Neural cell (in vitro differentiated cells): ENCODE results near the gene DCX. TPM values are rescaled to one million over a fixed set of nuclear protein-coding genes. Genes with fewer than 3 reads are reported as not detected.

Experiments used
- H2AFZ ChIP-seq: fragments of 200-600, 300-800 bp; sonication (generic), shearing (Covaris generic); 2 replicates; pipeline ENCODE4 v1.6.0; 2014; ENCODE audit warnings: low read depth, mild to moderate bottlenecking, antibody characterized with exemption, low read length, moderate library complexity
- H3F3A ChIP-seq: fragments of 200-600 bp; shearing (Covaris generic); 2 replicates; pipeline ENCODE4 v1.6.1; 2016; ENCODE audit warnings: mild to moderate bottlenecking, moderate library complexity, mixed read lengths, antibody characterized with exemption, low read length; ENCODE audit not compliant: insufficient read depth, poor library complexity, severe bottlenecking
- H3K27ac ChIP-seq: fragments of 200-600, 300-800 bp; sonication (generic), shearing (Covaris generic); 2 replicates; pipeline ENCODE4 v1.5.1; 2014; ENCODE audit warnings: mild to moderate bottlenecking, low read length, moderate library complexity
- H3K27me3 ChIP-seq: fragments of 300-800, 200-600 bp; sonication (generic), shearing (Covaris generic); 2 replicates; pipeline ENCODE4 v1.6.0; 2014; ENCODE audit warnings: mild to moderate bottlenecking, low read depth, low read length, moderate library complexity; ENCODE audit not compliant: insufficient read depth
- H3K36me3 ChIP-seq: fragments of 300-800, 200-600 bp; sonication (generic), shearing (Covaris generic); 2 replicates; pipeline ENCODE4 v1.5.1; 2014; ENCODE audit warnings: mild to moderate bottlenecking, antibody characterized with exemption, low read length, moderate library complexity; ENCODE audit not compliant: insufficient read depth
- H3K4me2 ChIP-seq: fragments of 300-800, 200-600 bp; sonication (generic), shearing (Covaris generic); 2 replicates; pipeline ENCODE4 v1.6.0; 2014; ENCODE audit warnings: mild to moderate bottlenecking, low read length
- H3K4me3 ChIP-seq: fragments of 300-800, 200-600 bp; sonication (generic), shearing (Covaris generic); 2 replicates; pipeline ENCODE4 v1.5.1; 2014; ENCODE audit warnings: mild to moderate bottlenecking, low read length, moderate library complexity
- H3K79me2 ChIP-seq: fragments of 200-600 bp; shearing (Covaris generic); replicated peaks from 2 replicates; pipeline ENCODE4 v1.6.0; 2014; ENCODE audit warnings: mild to moderate bottlenecking, low read length, moderate library complexity; ENCODE audit not compliant: insufficient read depth
- H3K9ac ChIP-seq: fragments of 300-800, 200-600 bp; sonication (generic), shearing (Covaris generic); 2 replicates; pipeline ENCODE4 v1.6.1; 2016; ENCODE audit warnings: mild to moderate bottlenecking, low read length, mixed read lengths
- H3K9me2 ChIP-seq: fragments of 200-600 bp; shearing (Covaris generic); 2 replicates; pipeline ENCODE4 v1.6.1; 2016; ENCODE audit warnings: mild to moderate bottlenecking, low read length, mixed read lengths; ENCODE audit not compliant: insufficient read depth
- H3K9me3 ChIP-seq: fragments of 200-600, 300-800 bp; sonication (generic), shearing (Covaris generic); 2 replicates; pipeline ENCODE4 v1.6.1; 2016; ENCODE audit warnings: mild to moderate bottlenecking, mixed run types, low read length, moderate library complexity, mixed read lengths
- H4K20me1 ChIP-seq: fragments of 200-600 bp; shearing (Covaris generic); 2 replicates; pipeline ENCODE4 v1.6.1; 2016; ENCODE audit warnings: mild to moderate bottlenecking, mixed run types; ENCODE audit not compliant: insufficient read depth
- EP300 ChIP-seq: fragments of 450-650 bp; conservative IDR thresholded peaks from 2 replicates; pipeline ENCODE4 v1.6.1; 2014; ENCODE audit warnings: antibody characterized with exemption, mild to moderate bottlenecking, moderate library complexity; ENCODE audit not compliant: poor library complexity, severe bottlenecking
- EZH2 ChIP-seq: fragments of 200-600, 300-800 bp; shearing (Covaris generic), sonication (generic); IDR thresholded peaks from 2 replicates; pipeline ENCODE4 v1.6.1; 2014; ENCODE audit warnings: antibody characterized with exemption, low read length, borderline replicate concordance, mild to moderate bottlenecking; ENCODE audit not compliant: insufficient read depth, poor library complexity, severe bottlenecking
- MXI1 ChIP-seq: fragments of 450-650 bp; conservative IDR thresholded peaks from 2 replicates; pipeline ENCODE4 v1.6.1; 2014; ENCODE audit warnings: antibody characterized with exemption, mild to moderate bottlenecking; ENCODE audit not compliant: poor library complexity, severe bottlenecking
- POLR2AphosphoS5 ChIP-seq: IDR thresholded peaks from 2 replicates; pipeline ENCODE4 v1.6.1; 2012
- RAD21 ChIP-seq: fragments of 450-650 bp; conservative IDR thresholded peaks from 2 replicates; pipeline ENCODE4 v1.6.1; 2014; ENCODE audit warnings: antibody characterized with exemption, mild to moderate bottlenecking, moderate library complexity
- SMC3 ChIP-seq: fragments of 450-650 bp; conservative IDR thresholded peaks from 2 replicates; pipeline ENCODE4 v1.6.1; 2014; ENCODE audit warnings: antibody characterized with exemption, mild to moderate bottlenecking, moderate library complexity; ENCODE audit not compliant: poor library complexity
- TAF1 ChIP-seq: IDR thresholded peaks from 2 replicates; pipeline ENCODE4 v1.6.1; 2012; ENCODE audit warnings: low read depth
- polyA plus RNA-seq: library from polyadenylated mRNA; depleted of rRNA; stranded (reverse); fragments of >200 nt; gene quantifications from 2 replicates; pipeline ENCODE4 v1.2.3, GENCODE V29; 2014
- TF ChIP-seq, protein P1 (sequence below): IDR thresholded peaks from 2 replicates; pipeline ENCODE4 v1.6.1; 2012; ENCODE audit warnings: borderline replicate concordance
- TF ChIP-seq, protein P2 (sequence below): fragments of 450-650 bp; IDR thresholded peaks from 2 replicates; pipeline ENCODE4 v1.5.1; 2014; ENCODE audit warnings: antibody characterized with exemption, mild to moderate bottlenecking, moderate library complexity; ENCODE audit not compliant: poor library complexity, severe bottlenecking

Gene DCX
- polyA plus RNA-seq, 1 donor from 2014 or later = 180 TPM

DNA sequence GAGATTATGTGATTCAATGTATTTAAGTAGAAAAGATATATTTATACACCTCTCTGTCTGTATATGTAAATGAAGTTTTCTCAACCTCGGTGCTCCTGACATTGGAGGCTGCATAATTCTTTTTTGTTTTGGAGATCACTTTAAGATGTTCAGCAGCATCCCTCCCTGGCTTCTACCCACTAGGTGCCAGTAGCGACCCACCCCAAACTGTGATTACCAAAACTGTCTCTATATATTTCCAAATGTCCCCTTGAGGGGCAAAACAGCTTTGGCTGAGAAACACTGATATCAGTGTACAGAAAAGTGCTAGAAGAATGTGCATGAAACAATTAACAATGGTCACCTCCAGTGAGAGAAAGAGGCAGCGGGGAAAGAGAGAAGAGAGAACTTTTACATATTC is 51.2 kb downstream of the DCX start:
- Histone ChIP-seq H4K20me1 (no peaks in the 10 kb centered on the region), H3K9ac (no peak overlapping the region), H3K27ac (no peak overlapping the region), H3F3A (no peaks in the 10 kb centered on the region), H3K4me3 (no peak overlapping the region), H3K36me3 (no peaks in the 10 kb centered on the region), H3K79me2 (peaks cover 36% of the 10 kb centered on the region), H3K9me2 (no peaks in the 10 kb centered on the region), H3K4me2 (no peak overlapping the region), H3K9me3 (no peaks in the 10 kb centered on the region), H3K27me3 (no peaks in the 10 kb centered on the region), H2AFZ (no peak overlapping the region)
- TF ChIP-seq, protein P1, sequence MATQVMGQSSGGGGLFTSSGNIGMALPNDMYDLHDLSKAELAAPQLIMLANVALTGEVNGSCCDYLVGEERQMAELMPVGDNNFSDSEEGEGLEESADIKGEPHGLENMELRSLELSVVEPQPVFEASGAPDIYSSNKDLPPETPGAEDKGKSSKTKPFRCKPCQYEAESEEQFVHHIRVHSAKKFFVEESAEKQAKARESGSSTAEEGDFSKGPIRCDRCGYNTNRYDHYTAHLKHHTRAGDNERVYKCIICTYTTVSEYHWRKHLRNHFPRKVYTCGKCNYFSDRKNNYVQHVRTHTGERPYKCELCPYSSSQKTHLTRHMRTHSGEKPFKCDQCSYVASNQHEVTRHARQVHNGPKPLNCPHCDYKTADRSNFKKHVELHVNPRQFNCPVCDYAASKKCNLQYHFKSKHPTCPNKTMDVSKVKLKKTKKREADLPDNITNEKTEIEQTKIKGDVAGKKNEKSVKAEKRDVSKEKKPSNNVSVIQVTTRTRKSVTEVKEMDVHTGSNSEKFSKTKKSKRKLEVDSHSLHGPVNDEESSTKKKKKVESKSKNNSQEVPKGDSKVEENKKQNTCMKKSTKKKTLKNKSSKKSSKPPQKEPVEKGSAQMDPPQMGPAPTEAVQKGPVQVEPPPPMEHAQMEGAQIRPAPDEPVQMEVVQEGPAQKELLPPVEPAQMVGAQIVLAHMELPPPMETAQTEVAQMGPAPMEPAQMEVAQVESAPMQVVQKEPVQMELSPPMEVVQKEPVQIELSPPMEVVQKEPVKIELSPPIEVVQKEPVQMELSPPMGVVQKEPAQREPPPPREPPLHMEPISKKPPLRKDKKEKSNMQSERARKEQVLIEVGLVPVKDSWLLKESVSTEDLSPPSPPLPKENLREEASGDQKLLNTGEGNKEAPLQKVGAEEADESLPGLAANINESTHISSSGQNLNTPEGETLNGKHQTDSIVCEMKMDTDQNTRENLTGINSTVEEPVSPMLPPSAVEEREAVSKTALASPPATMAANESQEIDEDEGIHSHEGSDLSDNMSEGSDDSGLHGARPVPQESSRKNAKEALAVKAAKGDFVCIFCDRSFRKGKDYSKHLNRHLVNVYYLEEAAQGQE = no peak
- no peak for TF ChIP-seq MXI1
- TF ChIP-seq EP300 = no peak
- no peak for TF ChIP-seq EZH2
- TF ChIP-seq, protein P2, sequence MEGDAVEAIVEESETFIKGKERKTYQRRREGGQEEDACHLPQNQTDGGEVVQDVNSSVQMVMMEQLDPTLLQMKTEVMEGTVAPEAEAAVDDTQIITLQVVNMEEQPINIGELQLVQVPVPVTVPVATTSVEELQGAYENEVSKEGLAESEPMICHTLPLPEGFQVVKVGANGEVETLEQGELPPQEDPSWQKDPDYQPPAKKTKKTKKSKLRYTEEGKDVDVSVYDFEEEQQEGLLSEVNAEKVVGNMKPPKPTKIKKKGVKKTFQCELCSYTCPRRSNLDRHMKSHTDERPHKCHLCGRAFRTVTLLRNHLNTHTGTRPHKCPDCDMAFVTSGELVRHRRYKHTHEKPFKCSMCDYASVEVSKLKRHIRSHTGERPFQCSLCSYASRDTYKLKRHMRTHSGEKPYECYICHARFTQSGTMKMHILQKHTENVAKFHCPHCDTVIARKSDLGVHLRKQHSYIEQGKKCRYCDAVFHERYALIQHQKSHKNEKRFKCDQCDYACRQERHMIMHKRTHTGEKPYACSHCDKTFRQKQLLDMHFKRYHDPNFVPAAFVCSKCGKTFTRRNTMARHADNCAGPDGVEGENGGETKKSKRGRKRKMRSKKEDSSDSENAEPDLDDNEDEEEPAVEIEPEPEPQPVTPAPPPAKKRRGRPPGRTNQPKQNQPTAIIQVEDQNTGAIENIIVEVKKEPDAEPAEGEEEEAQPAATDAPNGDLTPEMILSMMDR = no peak
- no peak for TF ChIP-seq SMC3
- TF ChIP-seq RAD21 = no peak
- no peak for TF ChIP-seq TAF1
- no peak for TF ChIP-seq POLR2AphosphoS5

DNA sequence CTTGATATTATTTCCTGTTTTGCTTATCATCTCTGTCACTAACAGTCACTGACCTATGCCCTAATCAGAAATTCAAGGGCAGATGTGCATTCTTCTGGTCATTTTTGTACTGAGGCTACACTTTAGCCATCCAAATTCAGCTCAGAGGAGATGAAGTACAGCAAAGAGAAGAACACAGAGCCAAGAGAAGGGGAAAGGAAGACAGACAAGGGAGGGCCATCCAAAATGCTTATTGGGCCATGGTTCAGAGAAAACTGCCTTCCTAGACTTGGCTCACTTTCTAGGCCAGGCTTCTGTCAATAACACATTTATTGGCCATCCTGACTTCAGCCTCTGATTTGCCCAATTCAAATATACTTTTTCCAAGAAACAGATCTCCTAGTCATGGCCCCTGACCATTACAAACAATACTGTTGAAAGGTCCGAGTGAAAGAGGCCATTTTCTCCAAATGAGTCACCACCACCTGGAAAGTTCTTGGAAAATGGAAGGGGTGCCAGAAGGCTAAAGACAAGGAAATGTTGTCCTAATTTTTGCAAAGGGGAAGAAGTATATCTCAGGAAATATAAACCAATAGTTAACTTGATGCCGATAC is 56.4 kb downstream of the DCX start:
- no peak overlapping the region for H3K4me2 ChIP-seq
- no peaks in the 10 kb centered on the region for H3K9me2 ChIP-seq
- H3K9me3 ChIP-seq = no peaks in the 10 kb centered on the region
- no peak overlapping the region for H3K9ac ChIP-seq
- H3K27me3 ChIP-seq = no peaks in the 10 kb centered on the region
- no peak overlapping the region for H3K27ac ChIP-seq
- TF ChIP-seq MXI1 (no peak), EZH2 (no peak), RAD21 (no peak)
- TF ChIP-seq, protein P2 = no peak
- TF ChIP-seq, protein P1 = no peak
- peaks cover 45% of the 10 kb centered on the region for H3K79me2 ChIP-seq
- no peak overlapping the region for H3K4me3 ChIP-seq
- H2AFZ ChIP-seq = no peak overlapping the region
- no peaks in the 10 kb centered on the region for H4K20me1 ChIP-seq
- H3F3A ChIP-seq = no peaks in the 10 kb centered on the region
- H3K36me3 ChIP-seq = no peaks in the 10 kb centered on the region
